NCI-H2107 treated with DMSO at 0.1 percent for 48 hours (cell line): ENCODE data around the gene FKBP2.

ENCODE experiments used
- DNase-seq: peaks from one replicate; lab custom pipeline; 2025; ENCODE audit not compliant: unreplicated experiment; lab: John Stamatoyannopoulos, UW

FKBP2 gene

DNA sequence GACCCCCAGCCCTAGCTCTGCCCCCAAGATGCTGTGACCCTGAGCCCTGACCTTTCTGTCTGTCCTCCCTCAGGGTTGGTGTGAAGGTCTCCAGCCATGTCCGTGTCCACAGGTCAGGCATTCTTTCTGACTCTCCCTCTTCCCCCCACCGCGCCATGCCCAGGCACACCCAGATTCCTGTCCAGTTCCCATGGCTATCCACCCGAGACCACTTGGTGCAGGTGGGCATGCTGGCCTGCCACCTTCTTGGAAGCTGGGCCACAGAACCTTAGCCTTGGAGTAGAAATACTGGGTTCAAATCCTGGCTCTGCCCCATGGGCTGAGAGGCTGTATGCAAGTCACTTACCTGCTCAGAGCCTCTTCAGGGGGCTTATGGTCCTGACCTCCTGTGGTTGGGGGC, 8.1 kb downstream of the FKBP2 start:
- DNase-seq, result no peak

DNA sequence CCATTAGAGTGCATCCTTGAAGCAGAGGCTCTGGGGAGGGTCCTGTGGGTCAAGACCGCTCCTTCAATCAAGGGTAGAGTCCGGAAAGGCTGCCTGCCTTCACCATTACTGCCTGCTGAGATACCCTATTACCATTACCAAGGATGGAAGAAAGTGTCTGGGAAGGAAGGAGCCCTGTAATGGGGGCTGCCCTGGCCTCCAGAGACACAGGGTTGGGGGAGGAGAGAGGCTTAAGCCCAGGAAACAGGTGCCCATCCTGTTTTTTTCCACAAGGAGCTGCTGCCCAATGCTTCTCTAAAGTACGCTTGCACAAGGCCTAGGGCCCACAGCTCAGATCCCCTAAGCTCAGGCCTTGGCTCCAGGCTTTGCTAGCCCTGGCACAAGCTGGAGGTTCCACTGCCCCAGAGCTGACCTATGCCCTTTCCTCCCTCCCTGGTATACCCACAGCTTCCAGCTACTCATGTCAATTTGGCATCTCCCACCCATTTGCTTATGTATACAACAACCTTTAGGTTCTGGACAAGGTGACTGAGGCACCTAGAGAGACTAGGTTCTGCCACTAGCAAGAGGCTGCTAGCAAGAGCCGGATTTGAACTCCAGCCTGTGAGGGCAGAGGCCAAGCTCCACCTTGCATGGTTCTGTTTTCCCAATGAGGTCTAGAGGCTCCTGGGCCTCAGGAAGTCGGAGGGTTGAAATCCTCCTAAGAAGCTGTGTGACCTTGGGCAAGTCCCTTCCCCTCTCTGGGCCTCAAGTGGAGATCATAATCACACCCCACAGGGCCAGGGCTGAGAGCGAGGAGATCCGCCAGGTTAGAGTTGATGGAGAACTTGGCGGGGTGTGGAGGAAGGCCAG, 8.9 kb downstream of the FKBP2 start:
- DNase-seq, result no peak

DNA sequence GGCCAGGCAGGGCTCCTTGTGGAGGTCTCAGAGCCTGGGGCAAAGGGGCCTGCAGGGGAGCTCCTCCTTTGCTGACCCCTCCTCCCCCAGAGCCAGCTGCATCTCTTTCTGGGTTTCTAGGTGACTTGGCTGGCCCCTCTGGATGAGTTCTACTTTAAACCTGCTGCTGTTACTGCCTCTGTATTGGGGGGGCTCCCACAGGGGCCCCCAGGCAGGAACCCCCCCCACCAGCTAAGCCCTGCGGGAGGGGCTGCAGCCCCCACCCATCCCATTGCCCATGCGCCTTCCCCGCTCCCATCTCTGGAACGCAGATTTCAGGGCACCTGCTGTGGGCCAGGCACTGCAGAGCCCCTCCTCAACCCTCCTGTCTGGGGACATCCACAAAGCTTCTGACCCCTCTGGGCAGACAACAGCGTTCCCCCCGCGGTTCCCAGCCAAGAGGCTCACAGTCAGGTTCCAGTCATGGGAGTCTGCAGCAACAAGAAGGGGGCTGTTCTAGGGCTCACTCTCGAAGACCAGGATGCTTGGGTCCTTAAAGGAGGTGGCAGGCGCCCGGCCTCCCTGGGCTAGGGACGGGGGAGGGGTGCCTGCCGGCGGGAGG, 9.6 kb downstream of the FKBP2 start:
- DNase-seq, result no peak

DNA sequence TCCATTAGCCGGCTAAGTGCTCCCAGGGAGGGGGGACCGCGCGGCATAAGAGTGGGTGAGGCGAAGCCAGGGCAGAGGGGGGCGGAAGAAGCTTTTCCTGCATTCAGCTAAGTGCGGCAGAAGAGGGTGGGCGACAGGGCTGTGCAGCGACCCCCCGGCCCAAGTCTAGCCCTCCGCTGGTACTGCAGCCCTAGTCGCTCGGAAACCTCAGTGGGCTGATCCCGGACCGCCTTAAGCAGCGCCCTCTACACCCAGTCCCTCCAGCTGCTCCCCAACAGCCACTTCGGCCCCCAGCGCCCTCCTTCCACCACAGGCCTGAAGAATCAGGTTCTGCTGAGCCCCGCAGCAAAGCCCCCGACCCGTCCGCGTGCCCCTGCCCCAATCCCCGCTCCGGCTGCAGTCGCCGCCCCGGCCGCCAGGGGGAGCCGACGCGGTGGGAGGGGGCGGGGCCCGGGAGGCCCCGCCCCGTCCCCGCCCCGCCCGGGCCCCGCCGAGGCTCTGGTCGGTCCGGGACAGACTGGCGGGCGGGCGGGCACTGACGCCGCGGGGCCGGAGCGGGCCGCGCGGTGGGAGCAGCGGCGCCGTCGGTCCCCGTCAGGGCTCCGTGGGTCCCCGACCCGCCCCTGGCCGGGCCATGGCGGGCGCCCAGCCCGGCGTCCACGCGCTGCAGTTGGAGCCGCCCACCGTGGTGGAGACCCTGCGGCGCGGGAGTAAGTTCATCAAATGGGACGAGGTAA, 10.3 kb downstream of the FKBP2 start, which contains the start of gene PLCB3:
Gene PLCB3, plus strand, starts transcription at position 515 of the 737 bp plus-strand sequence. Its CDS starts 120 bp downstream, at position 635.
- no peak for DNase-seq

DNA sequence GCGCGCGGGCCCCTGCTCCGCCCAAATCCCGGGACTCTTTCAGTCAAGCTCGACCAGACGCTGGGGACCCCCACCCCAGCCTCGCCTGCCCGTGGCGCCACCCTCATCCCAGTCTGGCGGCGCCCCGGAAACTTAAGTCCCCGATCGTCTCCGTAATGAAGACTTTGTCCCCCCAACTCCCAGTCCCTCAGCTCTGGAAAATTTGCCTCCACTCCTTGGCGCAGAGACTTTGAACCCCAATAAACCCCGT, 10.8 kb downstream of the FKBP2 start:
- DNase-seq, result no peak

DNA sequence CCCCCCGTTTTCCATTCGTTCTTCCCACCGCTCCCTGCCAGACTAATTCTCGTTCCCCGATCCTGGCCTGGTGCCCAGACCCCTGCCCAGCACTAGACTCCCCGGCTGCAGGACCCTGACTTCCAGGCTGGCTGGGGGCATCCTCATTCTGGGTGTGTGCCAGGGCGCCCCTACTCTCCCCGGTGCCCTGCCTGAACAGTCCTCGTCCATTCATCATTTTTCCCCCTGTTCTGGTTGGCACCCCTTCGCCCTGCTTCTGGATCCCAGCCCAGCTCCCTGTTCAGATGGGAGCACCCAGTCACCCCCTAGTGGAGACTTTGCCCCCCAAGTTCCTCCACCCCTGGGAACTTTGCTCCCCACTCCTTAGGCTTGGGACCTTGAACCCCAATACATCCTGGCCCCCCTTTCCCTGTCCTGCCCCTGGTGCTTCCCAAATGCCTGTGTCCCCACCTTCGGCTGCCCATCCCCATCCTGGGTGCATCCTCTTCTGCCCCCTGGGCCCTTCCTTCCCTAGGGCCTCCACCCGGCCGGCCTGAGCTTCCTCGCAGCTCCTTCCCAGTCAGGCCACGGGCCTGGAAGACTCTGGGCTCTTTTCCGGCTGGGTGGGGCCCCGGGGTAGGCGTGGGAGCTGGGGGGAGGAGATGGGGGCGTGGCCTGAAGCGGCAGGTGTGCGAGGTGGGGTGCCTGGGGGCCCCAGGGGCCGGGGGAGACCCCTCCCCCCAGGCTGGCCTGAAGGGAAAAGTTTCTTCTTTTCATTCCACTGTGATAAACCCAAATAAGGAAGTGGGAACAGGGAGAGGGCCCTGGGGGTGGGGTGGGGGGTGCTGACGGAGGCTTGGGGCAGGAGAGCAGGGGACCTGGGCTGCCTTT, 11.3 kb downstream of the FKBP2 start:
- DNase-seq, result no peak

DNA sequence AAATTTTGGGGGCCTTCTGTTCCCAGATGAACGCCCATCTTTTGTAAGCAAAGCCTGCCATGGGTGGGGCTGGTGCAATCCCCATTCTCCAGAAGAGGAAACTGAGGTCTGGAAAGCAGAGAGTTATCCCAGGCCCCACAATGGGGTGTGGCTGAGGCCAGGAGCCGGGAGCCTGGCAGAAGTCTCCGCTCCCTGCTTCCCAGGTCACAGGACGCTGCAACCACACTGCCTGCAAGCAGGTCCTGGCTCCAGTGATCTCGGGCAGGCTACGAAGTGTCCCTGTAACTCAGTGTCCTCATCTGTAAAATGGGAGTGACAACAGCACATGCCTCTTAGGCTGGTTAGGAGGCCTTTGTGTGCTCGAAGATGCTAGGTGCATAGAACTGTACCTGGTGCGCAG, 12.1 kb downstream of the FKBP2 start:
- DNase-seq, result no peak

DNA sequence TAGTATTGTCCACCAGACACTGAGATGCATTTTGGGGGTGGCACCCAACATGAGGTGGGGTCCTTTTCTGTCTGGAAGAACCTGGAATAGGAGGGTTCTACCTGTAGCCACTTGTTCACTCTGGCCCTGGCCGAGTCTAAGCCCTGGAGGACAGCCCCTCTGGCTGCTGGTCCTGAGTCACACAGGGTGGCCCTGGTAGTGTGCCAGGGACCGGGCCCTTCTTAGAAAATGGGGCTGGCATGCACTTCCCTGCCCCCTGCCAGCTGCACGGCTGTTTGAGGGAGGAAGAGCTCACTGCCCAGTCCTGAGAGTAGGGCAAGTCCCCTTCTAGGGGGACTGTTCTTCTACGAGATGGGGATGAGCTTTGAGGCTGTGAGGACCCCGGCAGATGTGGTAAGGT, 12.6 kb downstream of the FKBP2 start:
- no peak for DNase-seq

DNA sequence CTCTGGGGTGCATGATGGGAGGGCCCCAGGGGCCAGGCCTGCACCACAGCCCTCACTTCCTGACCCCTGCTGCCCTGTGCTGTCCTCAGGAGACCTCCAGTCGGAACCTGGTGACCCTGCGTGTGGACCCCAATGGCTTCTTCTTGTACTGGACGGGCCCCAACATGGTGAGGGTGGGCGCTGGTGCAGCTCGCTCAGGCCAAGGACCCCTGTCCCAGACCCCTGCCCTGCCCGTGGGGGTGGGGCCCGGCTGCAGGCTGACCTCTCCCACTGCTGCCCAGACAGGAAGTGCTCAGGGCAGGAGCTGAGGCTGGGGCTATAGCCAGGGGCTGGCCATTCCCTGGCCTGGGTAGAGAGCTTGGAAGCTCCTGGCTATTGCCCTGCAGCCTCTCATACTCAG, 13.4 kb downstream of the FKBP2 start:
- DNase-seq, result no peak

DNA sequence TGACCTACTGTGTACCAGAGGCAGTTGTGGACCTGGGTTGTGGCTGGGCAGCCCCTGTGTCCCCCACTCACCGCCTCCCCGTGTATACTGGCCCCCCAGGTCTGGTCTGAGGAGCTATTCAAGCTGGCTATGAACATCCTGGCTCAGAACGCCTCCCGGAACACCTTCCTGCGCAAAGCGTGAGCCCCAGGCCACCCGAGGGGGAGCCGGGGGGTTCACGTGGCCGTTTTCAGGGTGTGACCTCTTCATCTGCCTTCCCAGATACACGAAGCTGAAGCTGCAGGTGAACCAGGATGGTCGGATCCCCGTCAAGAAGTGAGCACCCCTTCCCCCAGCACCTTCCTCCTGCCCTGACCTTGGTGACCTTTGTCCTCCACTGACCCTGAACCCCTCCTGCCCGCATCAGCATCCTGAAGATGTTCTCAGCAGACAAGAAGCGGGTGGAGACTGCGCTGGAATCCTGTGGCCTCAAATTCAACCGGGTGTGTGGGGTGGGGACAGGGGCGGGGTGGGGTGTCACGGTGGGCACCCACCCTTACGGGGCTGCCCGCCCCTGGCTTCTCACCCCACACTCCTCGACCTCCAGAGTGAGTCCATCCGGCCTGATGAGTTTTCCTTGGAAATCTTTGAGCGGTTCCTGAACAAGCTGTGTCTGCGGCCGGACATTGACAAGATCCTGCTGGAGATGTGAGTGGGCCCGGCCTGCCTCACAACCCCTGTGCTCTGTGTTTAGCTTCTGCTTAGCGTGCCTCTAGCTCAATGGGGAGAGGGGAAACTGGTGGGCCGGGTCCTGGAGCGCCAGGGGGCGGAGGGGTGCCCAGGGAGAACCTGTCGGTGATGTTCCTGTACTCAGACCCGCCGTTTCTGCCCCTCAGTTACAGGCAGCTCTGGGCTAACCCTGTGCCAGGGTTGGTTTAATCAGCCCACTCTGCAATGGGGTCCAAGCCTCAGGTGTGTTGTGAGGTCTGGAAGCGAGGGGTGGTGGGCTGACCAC, 14.5 kb downstream of the FKBP2 start:
- no peak for DNase-seq

DNA sequence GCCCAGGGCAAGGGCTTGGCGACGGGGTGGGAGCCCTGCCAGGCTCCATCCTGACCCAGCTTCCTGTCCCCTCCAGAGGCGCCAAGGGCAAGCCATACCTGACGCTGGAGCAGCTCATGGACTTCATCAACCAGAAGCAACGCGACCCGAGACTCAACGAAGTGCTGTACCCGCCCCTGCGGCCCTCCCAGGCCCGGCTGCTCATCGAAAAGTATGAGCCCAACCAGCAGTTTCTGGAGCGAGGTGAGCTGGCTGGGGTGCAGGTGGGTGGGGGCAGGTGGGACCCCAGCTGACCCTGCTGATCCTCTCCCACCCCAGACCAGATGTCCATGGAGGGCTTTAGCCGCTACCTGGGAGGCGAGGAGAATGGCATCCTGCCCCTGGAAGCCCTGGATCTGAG, 15.4 kb downstream of the FKBP2 start:
- no peak for DNase-seq

DNA sequence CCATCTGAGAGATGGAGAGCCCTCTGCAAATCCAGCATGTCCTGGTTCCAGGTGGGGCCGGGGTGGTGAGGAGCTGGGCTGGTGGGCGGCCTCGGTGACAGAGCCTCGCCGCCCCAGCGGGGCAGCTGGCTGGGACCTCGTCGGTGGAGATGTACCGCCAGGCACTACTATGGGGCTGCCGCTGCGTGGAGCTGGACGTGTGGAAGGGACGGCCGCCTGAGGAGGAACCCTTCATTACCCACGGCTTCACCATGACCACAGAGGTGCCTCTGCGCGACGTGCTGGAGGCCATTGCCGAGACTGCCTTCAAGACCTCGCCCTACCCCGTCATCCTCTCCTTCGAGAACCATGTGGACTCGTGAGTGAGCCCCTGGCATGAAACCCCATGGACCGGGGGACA, 17.5 kb downstream of the FKBP2 start:
- no peak for DNase-seq

DNA sequence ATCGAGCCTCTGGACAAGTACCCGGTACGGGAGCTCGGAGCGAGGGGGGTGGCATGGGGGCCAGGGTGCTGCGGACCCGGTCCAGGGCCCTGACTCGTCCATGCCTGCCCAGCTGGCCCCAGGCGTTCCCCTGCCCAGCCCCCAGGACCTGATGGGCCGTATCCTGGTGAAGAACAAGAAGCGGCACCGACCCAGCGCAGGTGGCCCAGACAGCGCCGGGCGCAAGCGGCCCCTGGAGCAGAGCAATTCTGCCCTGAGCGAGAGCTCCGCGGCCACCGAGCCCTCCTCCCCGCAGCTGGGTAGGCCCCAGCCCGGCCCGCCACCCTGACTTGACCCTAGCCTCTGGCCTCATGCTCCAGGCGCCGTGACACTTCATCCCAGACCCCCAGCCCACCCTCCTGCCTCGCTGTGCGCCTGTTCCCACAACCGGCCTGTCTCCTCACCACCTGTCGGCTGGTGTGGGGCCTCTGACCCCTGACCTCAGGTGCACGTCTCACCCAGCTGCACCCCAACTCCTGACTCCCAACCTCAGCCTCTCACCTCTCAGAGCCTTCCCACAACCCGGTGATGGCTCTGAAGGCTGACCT, 18.1 kb downstream of the FKBP2 start:
- DNase-seq, result no peak

DNA sequence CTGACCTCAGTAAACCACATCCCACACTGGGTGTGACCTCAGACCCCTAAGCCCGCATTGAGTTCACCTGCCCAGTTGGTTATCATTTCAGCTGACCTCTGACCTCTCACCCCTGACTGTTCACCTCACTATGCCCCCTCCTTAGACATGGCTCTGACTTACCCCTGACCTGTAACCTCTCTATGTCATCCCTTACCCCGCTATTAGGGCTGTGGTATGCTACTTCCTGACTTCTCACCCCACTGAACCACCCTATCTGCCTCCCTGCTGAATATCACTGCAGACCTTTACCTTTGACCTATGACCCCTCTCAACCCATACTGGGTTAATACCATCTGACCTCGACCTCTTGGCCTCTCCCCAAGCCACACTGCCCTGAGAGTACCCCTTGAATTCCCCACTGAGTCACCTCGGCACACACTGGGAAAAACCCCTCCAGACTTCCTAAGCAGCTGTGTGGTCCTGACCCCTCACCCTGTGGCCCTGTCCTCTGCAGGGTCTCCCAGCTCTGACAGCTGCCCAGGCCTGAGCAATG, 18.7 kb downstream of the FKBP2 start:
- DNase-seq, result no peak

DNA sequence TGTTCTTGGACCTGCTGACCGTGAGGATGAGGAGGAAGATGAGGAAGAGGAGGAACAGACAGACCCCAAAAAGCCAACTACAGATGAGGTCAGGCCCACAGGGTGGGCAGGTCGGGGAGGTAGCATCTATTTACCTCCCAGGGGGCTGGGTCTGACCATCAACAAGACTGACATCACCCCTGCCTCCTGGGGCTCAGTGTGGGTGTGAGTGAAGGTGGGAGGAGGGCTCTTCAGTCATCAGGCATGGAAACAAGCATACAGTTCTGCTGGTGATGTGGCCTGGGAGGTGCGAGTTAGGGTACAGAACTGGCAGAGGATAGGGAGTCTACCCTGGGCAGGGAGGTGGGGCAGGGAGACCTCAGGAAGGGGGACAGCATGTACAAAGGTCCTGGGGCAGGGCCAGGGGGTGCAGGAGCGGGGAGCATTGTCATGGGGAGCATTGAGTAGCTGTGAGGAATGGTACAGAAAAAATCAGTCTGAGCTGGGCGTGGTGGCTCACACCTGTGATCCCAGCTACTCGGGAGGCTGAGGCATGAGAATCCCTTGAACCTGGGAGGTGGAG, 19.3 kb downstream of the FKBP2 start:
- DNase-seq, result no peak

DNA sequence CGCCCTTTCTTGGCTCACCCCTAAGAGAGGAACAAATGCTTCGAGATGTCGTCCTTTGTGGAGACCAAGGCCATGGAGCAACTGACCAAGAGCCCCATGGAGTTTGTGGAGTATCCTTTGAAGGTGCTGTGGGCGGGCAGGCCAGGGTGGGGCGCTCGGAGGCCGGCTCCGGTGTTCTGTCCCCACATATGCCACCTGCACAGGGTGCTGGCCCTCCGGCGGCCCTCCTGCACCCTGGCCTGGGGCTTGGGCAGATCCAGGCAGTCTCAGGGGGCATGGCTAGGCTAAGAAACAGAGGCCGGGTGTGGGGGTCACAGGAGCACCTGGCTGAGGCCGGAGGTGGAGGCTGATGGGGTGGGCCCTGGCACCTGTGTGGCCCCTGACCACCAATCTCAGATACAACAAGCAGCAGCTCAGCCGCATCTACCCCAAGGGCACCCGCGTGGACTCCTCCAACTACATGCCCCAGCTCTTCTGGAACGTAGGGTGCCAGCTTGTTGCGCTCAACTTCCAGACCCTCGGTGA, 20.7 kb downstream of the FKBP2 start:
- no peak for DNase-seq

DNA sequence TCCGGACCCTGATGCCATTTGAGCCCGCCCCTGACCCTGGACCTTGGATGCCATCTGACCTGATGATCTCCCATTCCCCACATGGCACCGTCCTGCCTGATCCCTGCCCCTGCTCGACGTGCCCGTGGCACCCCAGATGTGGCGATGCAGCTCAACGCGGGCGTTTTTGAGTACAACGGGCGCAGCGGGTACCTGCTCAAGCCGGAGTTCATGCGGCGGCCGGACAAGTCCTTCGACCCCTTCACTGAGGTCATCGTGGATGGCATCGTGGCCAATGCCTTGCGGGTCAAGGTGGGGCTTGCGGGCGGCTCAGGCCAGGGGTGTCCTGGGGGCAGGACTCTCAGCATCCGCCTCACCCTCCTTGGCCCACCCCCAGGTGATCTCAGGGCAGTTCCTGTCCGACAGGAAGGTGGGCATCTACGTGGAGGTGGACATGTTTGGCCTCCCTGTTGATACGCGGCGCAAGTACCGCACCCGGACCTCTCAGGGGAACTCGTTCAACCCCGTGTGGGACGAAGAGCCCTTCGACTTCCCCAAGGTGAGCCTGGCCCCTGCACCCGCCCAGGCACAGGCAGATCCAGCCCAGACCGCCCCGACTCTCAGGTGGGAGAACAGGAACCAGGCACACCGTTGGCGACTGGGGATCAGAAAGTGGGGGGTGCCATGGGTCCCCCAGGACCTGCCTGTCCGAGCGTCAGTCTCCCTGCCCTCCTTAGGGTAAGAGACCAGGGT, 21.5 kb downstream of the FKBP2 start:
- no peak for DNase-seq
